ENCODE results near the gene MYL4.
"Not testable (repeated sequence)": the region's sequence is repeated elsewhere in the genome, so short reads cannot be mapped to it uniquely, and the experiment has no call there.

MYL4 gene

GRCh38 chr17:47257651-47258339 is 48.6 kb downstream of the MYL4 start:
- no peak for TF ChIP-seq CTCF (IDR thresholded peaks at IDR 0.05; ENCODE audit: low read depth, low read length)
- no peak overlapping the region for H3K4me3 ChIP-seq (replicated peaks in 1 of 2; ENCODE audit: low read depth in 2 of 2, low read length in 2 of 2)
- peak; percentile 75 to 77 for DNase-seq (ENCODE audit: low read depth in 2 of 2)

DNA sequence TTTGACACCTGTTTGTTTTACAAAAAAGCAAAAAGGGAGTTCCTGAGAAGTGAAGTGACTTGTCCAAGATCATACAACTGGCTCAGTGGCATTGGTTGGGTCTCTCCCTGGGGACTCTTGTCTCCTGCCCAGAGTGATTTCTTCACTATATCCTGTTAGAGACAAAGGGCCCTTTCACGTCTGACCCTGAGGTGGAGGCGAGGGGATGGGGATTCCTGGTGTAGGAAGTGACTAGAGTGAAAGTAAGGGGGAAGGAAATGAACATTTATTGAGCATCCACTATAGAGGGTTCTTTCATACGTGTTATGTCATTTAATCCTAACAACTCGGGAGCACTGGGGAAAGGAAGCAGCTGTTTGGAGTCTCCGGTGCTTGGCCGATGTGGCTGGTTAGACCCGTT is 53.4 kb downstream of the MYL4 start:
- DNase-seq (ENCODE audit: low read depth in 2 of 2) = no peak
- TF ChIP-seq CTCF (IDR thresholded peaks at IDR 0.05; ENCODE audit: low read depth, low read length) = no peak
- H3K4me3 ChIP-seq (replicated peaks in 1 of 2; ENCODE audit: low read depth in 2 of 2, low read length in 2 of 2) = no peak overlapping the region

DNA sequence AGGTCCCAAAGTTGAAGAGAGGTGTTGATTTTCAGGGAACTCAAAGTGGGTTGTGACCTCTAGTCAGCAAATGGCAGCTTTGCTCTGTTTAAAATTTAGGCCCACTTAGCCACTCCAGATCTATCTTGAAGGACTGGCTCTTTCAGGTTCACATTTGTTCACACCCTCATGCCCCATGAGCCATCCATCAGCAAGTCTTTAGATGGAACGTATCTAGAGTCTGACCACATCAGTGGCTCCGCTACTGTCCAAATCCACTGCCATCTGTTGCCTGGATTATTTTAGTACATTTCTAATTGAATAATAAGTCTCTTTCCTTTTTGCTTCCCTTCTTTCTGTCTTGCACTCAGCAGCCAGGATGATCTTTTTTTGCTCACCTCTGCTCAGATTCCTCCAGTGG is 55.0 kb downstream of the MYL4 start:
- TF ChIP-seq CTCF (IDR thresholded peaks at IDR 0.05; ENCODE audit: low read depth, low read length) = no peak
- no peak for DNase-seq (ENCODE audit: low read depth in 2 of 2)
- no peak overlapping the region for H3K4me3 ChIP-seq (replicated peaks in 1 of 2; ENCODE audit: low read depth in 2 of 2, low read length in 2 of 2)

DNA sequence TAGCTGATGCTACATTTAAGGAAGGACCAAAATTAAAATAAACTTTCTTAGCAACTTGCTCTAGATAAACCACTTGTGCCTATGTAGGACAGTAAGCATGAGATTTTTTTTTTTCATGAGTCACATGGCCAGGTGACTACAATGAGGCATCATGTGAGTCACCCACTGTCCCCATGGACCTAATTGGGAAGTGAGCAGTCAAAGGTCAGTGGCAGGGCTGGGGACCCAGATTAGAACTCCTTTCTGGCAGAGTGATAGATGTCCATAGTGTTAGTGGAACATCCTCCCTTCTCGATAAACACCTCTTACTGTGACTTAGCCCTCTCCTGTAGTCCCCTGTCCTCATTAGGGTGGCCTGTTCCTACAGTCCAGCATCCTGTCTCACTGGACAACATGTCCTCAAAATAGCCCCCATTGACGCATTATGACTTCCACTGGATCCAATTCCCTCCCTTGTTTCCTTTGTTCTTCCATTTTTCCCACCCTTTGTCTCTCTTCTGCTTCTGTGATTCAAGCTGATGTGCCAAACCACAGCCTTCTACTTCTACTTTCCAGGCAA is 56.9 kb downstream of the MYL4 start:
- peak; percentile 32 to 94 for DNase-seq (ENCODE audit: low read depth in 2 of 2)
- TF ChIP-seq CTCF (IDR thresholded peaks at IDR 0.05; ENCODE audit: low read depth, low read length) = no peak
- no peak overlapping the region for H3K4me3 ChIP-seq (replicated peaks in 1 of 2; ENCODE audit: low read depth in 2 of 2, low read length in 2 of 2)

DNA sequence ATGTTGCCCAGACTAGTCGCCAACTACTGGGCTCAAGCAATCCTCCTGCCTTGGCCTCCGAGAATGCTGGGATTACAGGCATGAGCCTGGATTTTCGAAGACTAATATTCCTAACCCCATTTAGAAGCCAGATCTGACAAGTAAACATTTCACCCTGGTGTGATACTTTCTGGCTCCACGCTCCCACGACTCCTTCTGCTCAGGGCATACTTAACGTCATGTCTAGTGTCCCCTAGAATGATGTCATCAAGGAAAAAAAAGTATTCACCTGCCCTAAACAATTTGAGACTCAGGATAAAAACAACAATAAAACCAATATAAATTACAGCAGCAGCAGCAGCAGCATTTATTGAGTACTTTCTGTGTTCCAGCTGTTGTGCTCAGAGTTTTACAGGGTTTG is 57.6 kb downstream of the MYL4 start:
- TF ChIP-seq CTCF (IDR thresholded peaks at IDR 0.05; ENCODE audit: low read depth, low read length) = no peak

GRCh38 chr17:47267354-47267828 is 58.2 kb downstream of the MYL4 start:
- H3K4me3 ChIP-seq (replicated peaks in 1 of 2; ENCODE audit: low read depth in 2 of 2, low read length in 2 of 2) = no peak overlapping the region
- DNase-seq (ENCODE audit: low read depth in 2 of 2) = peak; percentile 55 to 96
- no peak for TF ChIP-seq CTCF (IDR thresholded peaks at IDR 0.05; ENCODE audit: low read depth, low read length)

More for the DNA sequence above, 57.6 kb downstream of the MYL4 start:
- peak in 1 of 2 donors; percentile 67 for DNase-seq (ENCODE audit: low read depth in 2 of 2)
- no peak overlapping the region for H3K4me3 ChIP-seq (replicated peaks in 1 of 2; ENCODE audit: low read depth in 2 of 2, low read length in 2 of 2)

- not testable (repeated sequence) for DNase-seq (ENCODE audit: low read depth in 2 of 2); H3K4me3 ChIP-seq (replicated peaks in 1 of 2; ENCODE audit: low read depth in 2 of 2, low read length in 2 of 2)
Observed at GRCh38 chr17:47268964-47269363, 59.8 kb downstream of the MYL4 start.

DNA sequence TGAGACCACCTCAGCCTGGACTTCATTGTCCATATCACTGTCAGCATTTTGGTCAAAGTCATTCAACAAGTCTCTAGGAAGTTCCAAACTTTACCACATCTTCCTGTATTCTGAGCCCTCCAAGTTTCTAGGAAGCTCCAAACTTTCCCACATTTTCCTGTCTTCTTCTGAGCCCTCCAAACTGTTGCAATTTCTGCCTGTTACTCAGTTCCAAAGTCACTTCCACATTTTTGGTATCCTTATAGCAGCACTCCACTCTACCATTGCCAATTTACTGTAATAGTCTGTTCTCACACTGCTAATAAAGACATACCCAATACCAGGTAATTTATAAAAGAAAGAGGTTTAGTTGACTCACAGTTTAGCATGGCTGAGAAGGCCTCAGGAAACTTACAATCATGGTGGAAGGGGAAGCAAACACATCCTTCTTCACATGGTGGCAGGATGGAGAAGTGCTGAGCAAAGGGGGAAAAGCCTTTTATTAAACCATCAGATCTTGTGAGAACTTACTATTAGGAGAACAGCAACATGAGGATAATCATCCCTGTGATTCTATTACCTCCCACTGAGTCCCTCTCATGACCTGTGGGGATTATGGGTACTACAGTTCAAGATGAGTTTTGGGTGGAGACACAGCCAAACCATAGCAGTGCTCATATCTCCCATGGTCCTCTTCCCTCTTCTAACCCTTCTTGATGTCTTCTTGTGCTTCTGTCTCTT is 60.6 kb downstream of the MYL4 start:
- not testable (repeated sequence) for DNase-seq (ENCODE audit: low read depth in 2 of 2); H3K4me3 ChIP-seq (replicated peaks in 1 of 2; ENCODE audit: low read depth in 2 of 2, low read length in 2 of 2)
